ENCODE measurements around the gene PHACTR3. TPM values are rescaled to one million over a fixed set of nuclear protein-coding genes. Genes with fewer than 3 reads are reported as not detected.

The PHACTR3 gene
- total and polyA plus RNA-seq, 2 donors (not counting 3 experiments of a cell fraction or from before 2014, with no cell fraction given), result not detected

DNA sequence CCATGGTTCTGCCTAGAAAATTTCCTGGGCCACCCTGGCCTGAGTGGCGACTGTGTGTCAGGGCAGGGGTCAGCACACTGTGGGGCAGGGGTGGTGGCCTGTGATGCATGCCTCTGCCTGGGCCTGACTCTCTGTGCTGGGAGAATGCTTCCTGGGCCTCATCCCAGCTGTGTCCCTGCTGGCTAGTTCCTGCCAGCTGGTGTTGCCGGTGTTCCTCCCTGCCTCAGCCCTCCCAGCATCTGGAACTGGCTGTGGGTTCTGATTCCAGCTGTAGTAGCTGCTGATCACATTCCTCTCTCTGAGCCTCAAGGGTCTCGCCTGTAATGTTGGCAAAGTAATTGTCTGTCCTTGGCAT is 227.6 kb downstream of the PHACTR3 start:
- POLR2A ChIA-PET, result no interaction called here
- intact Hi-C loops (cut with micrococcal nuclease), result no loop called here
- TF ChIP-seq GATA2 (IDR thresholded peaks at IDR 0.05; ENCODE audit: insufficient read depth, insufficient read length, low read depth, low read length) (no peak), POLR2AphosphoS5 (IDR thresholded peaks at IDR 0.05; ENCODE audit: insufficient read depth, low read depth, low read length) (no peak), POLR2A (IDR thresholded peaks at IDR 0.05; ENCODE audit: low read depth, low read length) (no peak), MYC (IDR thresholded peaks at IDR 0.05; ENCODE audit: low read depth, low read length) (no peak), EZH2 (IDR thresholded peaks at IDR 0.05; ENCODE audit: borderline replicate concordance, low read depth, low read length, severe bottlenecking) (no peak), JUN (IDR thresholded peaks at IDR 0.05; ENCODE audit: borderline replicate concordance, insufficient read depth, insufficient read length, low read depth) (no peak), FOS (IDR thresholded peaks at IDR 0.05; ENCODE audit: borderline replicate concordance, insufficient read depth, low read length) (no peak)
- TF ChIP-seq, protein P1, sequence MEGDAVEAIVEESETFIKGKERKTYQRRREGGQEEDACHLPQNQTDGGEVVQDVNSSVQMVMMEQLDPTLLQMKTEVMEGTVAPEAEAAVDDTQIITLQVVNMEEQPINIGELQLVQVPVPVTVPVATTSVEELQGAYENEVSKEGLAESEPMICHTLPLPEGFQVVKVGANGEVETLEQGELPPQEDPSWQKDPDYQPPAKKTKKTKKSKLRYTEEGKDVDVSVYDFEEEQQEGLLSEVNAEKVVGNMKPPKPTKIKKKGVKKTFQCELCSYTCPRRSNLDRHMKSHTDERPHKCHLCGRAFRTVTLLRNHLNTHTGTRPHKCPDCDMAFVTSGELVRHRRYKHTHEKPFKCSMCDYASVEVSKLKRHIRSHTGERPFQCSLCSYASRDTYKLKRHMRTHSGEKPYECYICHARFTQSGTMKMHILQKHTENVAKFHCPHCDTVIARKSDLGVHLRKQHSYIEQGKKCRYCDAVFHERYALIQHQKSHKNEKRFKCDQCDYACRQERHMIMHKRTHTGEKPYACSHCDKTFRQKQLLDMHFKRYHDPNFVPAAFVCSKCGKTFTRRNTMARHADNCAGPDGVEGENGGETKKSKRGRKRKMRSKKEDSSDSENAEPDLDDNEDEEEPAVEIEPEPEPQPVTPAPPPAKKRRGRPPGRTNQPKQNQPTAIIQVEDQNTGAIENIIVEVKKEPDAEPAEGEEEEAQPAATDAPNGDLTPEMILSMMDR (IDR thresholded peaks at IDR 0.05; ENCODE audit: extremely low read depth in 1 of 2, insufficient read depth in 1 of 2, low read depth in 1 of 2, low read length in 2 of 2), result no peak
- TF ChIP-seq, protein P2, sequence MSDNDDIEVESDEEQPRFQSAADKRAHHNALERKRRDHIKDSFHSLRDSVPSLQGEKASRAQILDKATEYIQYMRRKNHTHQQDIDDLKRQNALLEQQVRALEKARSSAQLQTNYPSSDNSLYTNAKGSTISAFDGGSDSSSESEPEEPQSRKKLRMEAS (IDR thresholded peaks at IDR 0.05; ENCODE audit: insufficient read depth, insufficient read length), result no peak
- Histone ChIP-seq H3K27me3 (ENCODE audit: control insufficient read depth in 2 of 2, insufficient read depth in 2 of 2, low read length in 2 of 2) (no peaks in the 10 kb centered on the region), H3K9me3 (replicated peaks; ENCODE audit: control insufficient read depth, insufficient read depth, low read length) (no peaks in the 10 kb centered on the region), H3K9me1 (replicated peaks; ENCODE audit: control insufficient read depth, extremely low read depth, insufficient read depth, low read length) (no peaks in the 10 kb centered on the region), H3K4me1 (ENCODE audit: control insufficient read depth, extremely low read depth, insufficient read depth, low read length) (peaks cover 2% of the 10 kb centered on the region), H3K79me2 (ENCODE audit: control insufficient read depth, insufficient read depth, low read length) (no peaks in the 10 kb centered on the region), H3K4me3 (replicated peaks in 1 of 3; ENCODE audit: insufficient read depth in 1 of 3, low read depth in 1 of 3, low read length in 3 of 3) (no peak overlapping the region), H3K9ac (replicated peaks; ENCODE audit: extremely low read depth, insufficient read depth, low read length) (no peak overlapping the region), H3K36me3 (ENCODE audit: control insufficient read depth in 2 of 2, extremely low read depth in 1 of 2, insufficient read depth in 2 of 2, low read length in 2 of 2) (no peaks in the 10 kb centered on the region), H3K27ac (ENCODE audit: insufficient read depth, low read depth, low read length) (no peak overlapping the region), H2AFZ (ENCODE audit: low read depth, low read length) (no peak overlapping the region), H3K4me2 (ENCODE audit: insufficient read depth, low read length) (no peak overlapping the region), H4K20me1 (replicated peaks; ENCODE audit: control insufficient read depth, extremely low read depth, insufficient read depth, low read length) (no peaks in the 10 kb centered on the region)
- no TSS peak for BruUV-seq (replicated peaks)
- CTCF ChIA-PET, result no interaction called here
- DNase-seq (ENCODE audit: low read depth, low spot score) (no peak), FAIRE-seq (no peak)
- dilution Hi-C loops (cut with MboI; ENCODE audit: extremely low pct_ligation_motif_present, low sequenced_read_pairs), result no loop called here
